Fibroblast of lung (primary cell): ENCODE measurements around the gene DSCAML1. TPM values are rescaled to one million over a fixed set of nuclear protein-coding genes. Genes with fewer than 3 reads are reported as not detected.

Source experiments
- DNase-seq, 2 donors: peaks; one replicate each; pipeline versions ENCODE4 v3.0.0 to v3.0.0-alpha.2; 2010; ENCODE audit warnings: low read depth in 2 of 2
- H2AFZ ChIP-seq: 2 replicates; pipeline ENCODE4 v1.5.1; 2012; ENCODE audit warnings: low read length, control low read depth, inconsistent platforms
- H3K27ac ChIP-seq: 2 replicates; pipeline ENCODE4 v1.5.1; 2011; ENCODE audit warnings: low read length, control low read depth; ENCODE audit not compliant: insufficient read depth
- H3K27me3 ChIP-seq: 2 replicates; pipeline ENCODE4 v1.5.1; 2011; ENCODE audit warnings: mild to moderate bottlenecking, low read length; ENCODE audit not compliant: control insufficient read depth, insufficient read depth
- H3K36me3 ChIP-seq: 2 replicates; pipeline ENCODE4 v1.5.1; 2011; ENCODE audit warnings: low read length; ENCODE audit not compliant: control insufficient read depth, insufficient read depth
- H3K4me1 ChIP-seq: 2 replicates; pipeline ENCODE4 v1.5.1; 2011; ENCODE audit warnings: low read length; ENCODE audit not compliant: control insufficient read depth, insufficient read depth; ENCODE audit errors: extremely low read depth
- H3K4me2 ChIP-seq: 2 replicates; pipeline ENCODE4 v1.5.1; 2011; ENCODE audit warnings: low read length, control low read depth; ENCODE audit not compliant: insufficient read depth; ENCODE audit errors: extremely low read depth
- H3K4me3 ChIP-seq, 4 experiments: fragments of 200-600 bp in 1 of 4; sonication (generic) in 1 of 4; replicated peaks in 1 of 4; 2 replicates each; pipeline ENCODE4 v1.5.1; 2011 to 2016; ENCODE audit warnings: low read length in 4 of 4, low read depth in 3 of 4, mild to moderate bottlenecking in 3 of 4, control low read depth in 2 of 4, inconsistent platforms in 1 of 4, mixed read lengths in 1 of 4; ENCODE audit not compliant: insufficient read depth in 1 of 4; ENCODE audit errors: control extremely low read depth in 1 of 4
- H3K79me2 ChIP-seq: 2 replicates; pipeline ENCODE4 v1.5.1; 2012; ENCODE audit warnings: mild to moderate bottlenecking, low read length, inconsistent platforms; ENCODE audit not compliant: control insufficient read depth, insufficient read depth
- H3K9ac ChIP-seq: 2 replicates; pipeline ENCODE4 v1.5.1; 2011; ENCODE audit warnings: mild to moderate bottlenecking, low read length, control low read depth; ENCODE audit not compliant: insufficient read depth
- H3K9me3 ChIP-seq: 2 replicates; pipeline ENCODE4 v1.5.1; 2012; ENCODE audit warnings: low read depth, low read length; ENCODE audit not compliant: control insufficient read depth, insufficient read depth
- H4K20me1 ChIP-seq: 2 replicates; pipeline ENCODE4 v1.5.1; 2011; ENCODE audit warnings: low read length; ENCODE audit not compliant: control insufficient read depth, insufficient read depth; ENCODE audit errors: extremely low read depth
- EZH2 ChIP-seq: IDR thresholded peaks from 2 replicates; pipeline ENCODE4 v1.5.1; 2012; ENCODE audit warnings: low read length, control low read depth, mild to moderate bottlenecking; ENCODE audit errors: missing control alignments
- polyA plus RNA-seq, 2 donors: library from polyadenylated mRNA; depleted of rRNA in 1 of 2; stranded (reverse) in 1 of 2; unstranded in 1 of 2; fragments of >200 nt; gene quantifications; 2 replicates each; pipeline ENCODE4 v1.2.1, GENCODE V29; 2011 to 2012; ENCODE audit warnings: missing spikeins in 1 of 2
- total RNA-seq: library from RNA; depleted of rRNA; stranded (reverse); fragments of >200 nt; gene quantifications from 2 replicates; pipeline ENCODE4 v1.2.1, GENCODE V29; 2014
- TF ChIP-seq, protein P1 (sequence below), 2 donors: IDR thresholded peaks in 1 of 2; conservative IDR thresholded peaks in 1 of 2; 1 replicate in 1 of 2; 2 replicates in 1 of 2; pipeline ENCODE4 v1.5.1; 2011 to 2012; ENCODE audit warnings: low read length in 2 of 2, control low read depth in 1 of 2, inconsistent platforms in 1 of 2, low read depth in 1 of 2, mild to moderate bottlenecking in 1 of 2

The DSCAML1 gene
- total and polyA plus RNA-seq, 2 donors (not counting 1 experiment from before 2014, with no cell fraction given), result not detected

DNA sequence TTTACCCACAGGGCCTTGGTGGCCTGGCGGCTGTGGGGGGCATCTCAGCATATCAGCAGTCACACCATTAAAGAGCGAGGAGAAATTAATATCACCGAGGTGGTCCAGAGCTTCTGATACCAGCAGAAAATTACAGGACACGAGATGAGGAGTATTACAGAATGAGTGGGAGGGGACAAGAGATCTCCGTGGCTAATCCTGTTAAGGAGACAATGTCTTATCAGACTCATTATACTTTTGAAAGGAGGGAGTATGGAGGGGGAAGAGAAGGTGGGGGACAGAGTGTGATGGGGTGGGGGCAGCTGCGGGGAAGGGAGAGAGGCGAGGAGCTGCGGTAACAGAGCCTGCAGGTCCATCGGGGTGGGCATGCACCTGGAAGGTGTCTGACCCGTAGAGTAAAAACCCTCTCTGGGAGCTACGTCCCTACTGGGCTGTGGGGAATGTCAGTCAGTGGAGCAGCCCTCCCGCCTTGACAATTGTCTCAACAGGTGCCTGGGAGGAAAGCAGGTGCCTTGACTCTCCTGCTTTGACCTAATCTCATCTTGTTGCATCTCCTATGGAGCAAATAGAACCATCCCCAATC, 245.2 kb downstream of the DSCAML1 start:
- no peak overlapping the region for H3K4me3 ChIP-seq
- TF ChIP-seq EZH2, result no peak
- TF ChIP-seq, protein P1, sequence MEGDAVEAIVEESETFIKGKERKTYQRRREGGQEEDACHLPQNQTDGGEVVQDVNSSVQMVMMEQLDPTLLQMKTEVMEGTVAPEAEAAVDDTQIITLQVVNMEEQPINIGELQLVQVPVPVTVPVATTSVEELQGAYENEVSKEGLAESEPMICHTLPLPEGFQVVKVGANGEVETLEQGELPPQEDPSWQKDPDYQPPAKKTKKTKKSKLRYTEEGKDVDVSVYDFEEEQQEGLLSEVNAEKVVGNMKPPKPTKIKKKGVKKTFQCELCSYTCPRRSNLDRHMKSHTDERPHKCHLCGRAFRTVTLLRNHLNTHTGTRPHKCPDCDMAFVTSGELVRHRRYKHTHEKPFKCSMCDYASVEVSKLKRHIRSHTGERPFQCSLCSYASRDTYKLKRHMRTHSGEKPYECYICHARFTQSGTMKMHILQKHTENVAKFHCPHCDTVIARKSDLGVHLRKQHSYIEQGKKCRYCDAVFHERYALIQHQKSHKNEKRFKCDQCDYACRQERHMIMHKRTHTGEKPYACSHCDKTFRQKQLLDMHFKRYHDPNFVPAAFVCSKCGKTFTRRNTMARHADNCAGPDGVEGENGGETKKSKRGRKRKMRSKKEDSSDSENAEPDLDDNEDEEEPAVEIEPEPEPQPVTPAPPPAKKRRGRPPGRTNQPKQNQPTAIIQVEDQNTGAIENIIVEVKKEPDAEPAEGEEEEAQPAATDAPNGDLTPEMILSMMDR (conservative IDR thresholded peaks at IDR 0.05 in 1 of 2, IDR thresholded peaks at IDR 0.05 in 1 of 2; ENCODE audit: low read depth in 1 of 2, low read length in 2 of 2), result no peak
- no peak overlapping the region for H2AFZ ChIP-seq
- H3K9me3 ChIP-seq, result no peaks in the 10 kb centered on the region
- DNase-seq, result no peak
- H3K36me3 ChIP-seq, result no peaks in the 10 kb centered on the region
- no peaks in the 10 kb centered on the region for H4K20me1 ChIP-seq
- H3K4me1 ChIP-seq, result no peaks in the 10 kb centered on the region
- no peak overlapping the region for H3K27ac ChIP-seq
- no peaks in the 10 kb centered on the region for H3K79me2 ChIP-seq
- no peak overlapping the region for H3K4me2 ChIP-seq
- H3K9ac ChIP-seq, result no peak overlapping the region
- no peaks in the 10 kb centered on the region for H3K27me3 ChIP-seq

DNA sequence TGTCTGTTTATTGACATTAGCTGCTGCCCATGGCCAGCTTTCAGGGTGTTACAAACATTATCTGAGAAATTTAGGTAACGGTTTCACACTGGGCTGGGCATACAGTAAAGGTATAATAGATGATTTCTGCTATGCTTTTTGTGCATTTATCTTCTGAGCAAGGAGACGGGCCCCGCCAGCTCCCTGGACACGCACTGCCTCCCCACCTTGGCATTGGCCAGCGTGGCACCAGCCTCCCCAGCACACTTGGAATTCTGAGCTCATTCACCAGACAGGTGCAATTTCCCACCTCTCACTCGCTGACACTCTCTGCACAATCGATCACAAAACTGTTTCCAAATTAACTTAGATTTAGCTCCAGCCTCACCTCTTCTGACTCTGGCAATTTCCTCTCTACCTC, 246.6 kb downstream of the DSCAML1 start:
- Histone ChIP-seq H2AFZ (no peak overlapping the region), H3K27ac (no peak overlapping the region), H3K4me1 (no peaks in the 10 kb centered on the region), H3K79me2 (no peaks in the 10 kb centered on the region), H3K27me3 (no peaks in the 10 kb centered on the region), H3K9ac (no peak overlapping the region), H3K4me2 (no peak overlapping the region), H3K36me3 (no peaks in the 10 kb centered on the region), H4K20me1 (no peaks in the 10 kb centered on the region), H3K4me3 (no peak overlapping the region), H3K9me3 (no peaks in the 10 kb centered on the region)
- DNase-seq, result no peak
- TF ChIP-seq, protein P1 (conservative IDR thresholded peaks at IDR 0.05 in 1 of 2, IDR thresholded peaks at IDR 0.05 in 1 of 2; ENCODE audit: low read depth in 1 of 2, low read length in 2 of 2), result no peak
- TF ChIP-seq EZH2, result no peak

DNA sequence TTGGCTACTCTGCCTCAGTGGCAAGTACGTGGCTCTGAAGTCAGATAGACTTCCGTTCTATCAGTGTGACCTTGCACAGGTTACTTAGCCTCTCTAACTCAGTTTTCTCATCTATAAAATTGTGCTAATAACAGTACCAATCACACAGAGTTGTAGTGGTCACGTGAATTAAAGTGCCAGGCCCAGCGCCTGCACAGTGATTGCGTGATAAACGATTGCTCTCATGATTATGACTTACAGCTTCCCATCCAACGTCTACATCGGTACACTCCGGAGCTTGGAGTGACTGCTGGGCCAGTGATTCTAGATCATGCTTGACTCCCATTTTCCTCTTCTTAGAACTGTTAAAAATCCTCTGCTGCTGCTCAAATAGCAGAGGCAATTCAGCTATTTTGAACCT, 247.6 kb downstream of the DSCAML1 start:
- DNase-seq, result no peak
- Histone ChIP-seq H3K4me2 (no peak overlapping the region), H3K4me1 (no peaks in the 10 kb centered on the region), H4K20me1 (no peaks in the 10 kb centered on the region), H3K4me3 (no peak overlapping the region), H3K9me3 (no peaks in the 10 kb centered on the region), H2AFZ (no peak overlapping the region), H3K9ac (no peak overlapping the region), H3K27me3 (no peaks in the 10 kb centered on the region), H3K79me2 (no peaks in the 10 kb centered on the region), H3K27ac (no peak overlapping the region), H3K36me3 (no peaks in the 10 kb centered on the region)
- TF ChIP-seq, protein P1 (conservative IDR thresholded peaks at IDR 0.05 in 1 of 2, IDR thresholded peaks at IDR 0.05 in 1 of 2; ENCODE audit: low read depth in 1 of 2, low read length in 2 of 2), result no peak
- no peak for TF ChIP-seq EZH2
